Measurements from ENCODE around the gene PARP4.
A peak's percentile ranks its signal among the peaks of the same experiment; 100 is the strongest.
"Not testable (repeated sequence)": the region's sequence is repeated elsewhere in the genome, so short reads cannot be mapped to it uniquely, and the experiment has no call there.

The PARP4 gene

DNA sequence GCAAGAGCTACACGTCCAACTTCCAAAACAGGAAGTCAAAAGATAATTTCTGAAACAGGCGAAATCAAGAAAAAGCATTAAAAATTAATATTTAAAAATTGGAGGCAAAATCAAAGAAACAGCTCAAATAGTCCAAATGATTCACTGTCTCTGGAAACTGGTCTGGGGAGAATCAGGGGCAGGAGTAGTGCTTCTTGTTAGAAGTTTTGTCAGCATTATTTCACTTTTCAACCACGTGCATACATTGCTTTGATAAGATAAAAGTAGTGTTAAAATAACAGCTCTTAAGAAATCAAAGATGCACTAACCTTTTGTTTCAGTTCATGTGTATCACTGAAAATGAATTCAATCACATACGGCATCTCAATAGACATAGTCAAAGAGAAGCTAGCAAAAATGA lies 53.8 kb downstream of the PARP4 start:
- TF ChIP-seq, protein P1, sequence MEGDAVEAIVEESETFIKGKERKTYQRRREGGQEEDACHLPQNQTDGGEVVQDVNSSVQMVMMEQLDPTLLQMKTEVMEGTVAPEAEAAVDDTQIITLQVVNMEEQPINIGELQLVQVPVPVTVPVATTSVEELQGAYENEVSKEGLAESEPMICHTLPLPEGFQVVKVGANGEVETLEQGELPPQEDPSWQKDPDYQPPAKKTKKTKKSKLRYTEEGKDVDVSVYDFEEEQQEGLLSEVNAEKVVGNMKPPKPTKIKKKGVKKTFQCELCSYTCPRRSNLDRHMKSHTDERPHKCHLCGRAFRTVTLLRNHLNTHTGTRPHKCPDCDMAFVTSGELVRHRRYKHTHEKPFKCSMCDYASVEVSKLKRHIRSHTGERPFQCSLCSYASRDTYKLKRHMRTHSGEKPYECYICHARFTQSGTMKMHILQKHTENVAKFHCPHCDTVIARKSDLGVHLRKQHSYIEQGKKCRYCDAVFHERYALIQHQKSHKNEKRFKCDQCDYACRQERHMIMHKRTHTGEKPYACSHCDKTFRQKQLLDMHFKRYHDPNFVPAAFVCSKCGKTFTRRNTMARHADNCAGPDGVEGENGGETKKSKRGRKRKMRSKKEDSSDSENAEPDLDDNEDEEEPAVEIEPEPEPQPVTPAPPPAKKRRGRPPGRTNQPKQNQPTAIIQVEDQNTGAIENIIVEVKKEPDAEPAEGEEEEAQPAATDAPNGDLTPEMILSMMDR (IDR thresholded peaks at IDR 0.05; ENCODE audit: insufficient read depth, low read depth, low read length, missing control alignments), result no peak
- DNase-seq (ENCODE audit: low read depth), result no peak
- H3K4me3 ChIP-seq (ENCODE audit: low read length), result no peak overlapping the region

GRCh38 chr13:24456396-24456795 lies 56.2 kb downstream of the PARP4 start:
- no peak overlapping the region for H3K4me3 ChIP-seq (ENCODE audit: low read length)
- DNase-seq (ENCODE audit: low read depth), result peak; percentile 1
- TF ChIP-seq, protein P1 (IDR thresholded peaks at IDR 0.05; ENCODE audit: insufficient read depth, low read depth, low read length, missing control alignments), result no peak

DNA sequence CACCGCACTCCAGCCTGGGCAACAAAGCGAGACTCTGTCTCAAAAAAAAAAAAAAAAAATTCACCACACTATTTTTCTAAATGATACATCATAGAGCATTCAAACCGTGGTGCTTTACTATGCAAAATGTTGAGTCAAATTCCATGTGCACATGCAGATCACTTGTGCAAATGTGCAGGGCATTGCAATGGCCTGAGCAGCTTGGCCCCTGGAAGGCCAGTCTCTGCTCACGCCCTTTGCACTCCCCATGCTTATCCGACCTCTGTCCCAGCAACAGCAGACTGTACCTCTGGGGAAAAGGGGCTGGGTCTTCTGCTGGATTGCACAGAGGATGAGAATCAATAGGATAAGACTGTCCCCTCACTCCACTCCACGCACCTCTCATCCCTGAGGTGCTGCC lies 58.5 kb downstream of the PARP4 start:
- TF ChIP-seq, protein P1 (IDR thresholded peaks at IDR 0.05; ENCODE audit: insufficient read depth, low read depth, low read length, missing control alignments), result no peak
- no peak for DNase-seq (ENCODE audit: low read depth)
- H3K4me3 ChIP-seq (ENCODE audit: low read length), result no peak overlapping the region

DNA sequence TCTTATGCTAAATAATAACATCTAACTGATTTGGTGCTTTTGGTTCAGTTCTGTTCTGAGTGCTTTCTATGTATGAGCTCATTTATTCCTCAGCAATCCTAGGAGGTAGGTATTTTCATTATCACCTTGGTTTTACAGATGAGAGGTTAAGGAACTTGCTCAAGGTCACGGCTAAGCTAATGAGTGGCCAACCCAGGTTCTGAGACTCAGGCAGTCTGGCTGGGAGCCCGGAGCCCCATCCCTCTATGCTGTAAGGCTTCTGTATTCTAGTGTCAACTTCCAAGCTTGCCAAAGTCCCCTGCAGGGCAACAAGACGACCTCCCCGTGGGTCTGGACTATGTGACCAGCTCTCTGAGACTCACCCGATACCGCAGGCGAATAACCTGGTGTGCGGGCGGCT lies 60.5 kb downstream of the PARP4 start:
- no peak overlapping the region for H3K4me3 ChIP-seq (ENCODE audit: low read length)
- DNase-seq (ENCODE audit: low read depth), result no peak
- TF ChIP-seq, protein P1 (IDR thresholded peaks at IDR 0.05; ENCODE audit: insufficient read depth, low read depth, low read length, missing control alignments), result no peak

GRCh38 chr13:24450530-24450929 lies 62.0 kb downstream of the PARP4 start:
- no peak overlapping the region for H3K4me3 ChIP-seq (ENCODE audit: low read length)
- TF ChIP-seq, protein P1 (IDR thresholded peaks at IDR 0.05; ENCODE audit: insufficient read depth, low read depth, low read length, missing control alignments), result no peak
- DNase-seq (ENCODE audit: low read depth), result no peak

DNA sequence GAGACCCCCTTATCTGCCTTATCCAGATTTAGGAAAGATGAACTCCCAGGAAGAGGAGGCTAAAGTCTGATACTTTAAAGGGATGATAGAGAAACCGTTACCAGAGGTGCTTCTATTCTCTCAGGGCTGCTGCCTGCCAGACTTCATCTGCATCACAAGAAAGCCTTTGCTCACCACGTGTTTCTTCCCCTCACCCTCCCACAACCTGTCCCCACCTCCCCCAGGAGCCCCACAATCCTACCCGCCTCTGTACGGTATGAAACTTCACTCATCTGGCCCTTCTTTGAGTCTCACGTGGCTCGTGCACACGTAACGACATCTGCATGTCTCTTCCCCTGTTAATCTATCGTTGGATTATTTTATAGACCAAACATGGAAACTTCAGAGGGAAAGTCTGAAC lies 67.7 kb downstream of the PARP4 start:
- not testable (repeated sequence) for DNase-seq (ENCODE audit: low read depth); H3K4me3 ChIP-seq (ENCODE audit: low read length)

DNA sequence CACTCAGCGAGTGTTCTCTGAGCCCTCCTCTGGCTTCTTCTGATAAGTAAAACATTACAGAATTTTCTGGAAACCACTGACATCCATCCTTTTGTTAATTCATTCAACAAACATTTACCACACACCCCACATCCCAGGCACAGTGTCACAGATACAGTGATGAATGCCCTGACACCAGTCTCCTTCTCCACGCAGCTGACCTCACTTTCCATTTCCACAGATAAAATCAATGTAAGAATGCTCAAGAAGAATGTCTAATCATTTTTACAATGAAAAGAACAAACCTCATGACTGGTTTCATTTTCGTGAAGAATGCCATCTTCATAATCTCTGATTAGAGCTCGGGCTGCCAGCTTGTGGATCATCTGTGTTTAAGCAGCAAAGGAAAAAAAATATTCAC lies 69.2 kb downstream of the PARP4 start:
- no peak overlapping the region for H3K4me3 ChIP-seq (ENCODE audit: low read length)
- DNase-seq (ENCODE audit: low read depth), result no peak
- TF ChIP-seq, protein P1 (IDR thresholded peaks at IDR 0.05; ENCODE audit: insufficient read depth, low read depth, low read length, missing control alignments), result no peak

DNA sequence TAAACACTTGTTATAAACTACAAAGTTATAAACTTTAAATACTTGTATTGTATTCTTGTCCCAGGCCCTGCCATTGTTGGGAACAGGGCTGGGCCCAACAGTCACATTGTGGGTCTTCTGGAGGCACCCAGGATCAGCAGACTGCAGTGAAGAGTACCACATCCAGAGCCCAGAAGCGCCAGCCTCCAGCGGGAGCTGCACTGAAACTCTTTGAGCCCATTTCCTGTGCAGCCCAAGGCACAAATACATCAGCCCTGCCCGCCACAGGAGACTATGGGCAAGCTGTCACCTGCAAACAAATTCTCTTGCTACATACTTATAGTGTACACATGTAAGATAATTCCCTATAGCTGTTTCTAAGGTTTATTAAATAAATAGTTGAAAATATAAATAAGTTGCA lies 86.5 kb downstream of the PARP4 start:
- not testable (repeated sequence) for H3K4me3 ChIP-seq (ENCODE audit: low read length); DNase-seq (ENCODE audit: low read depth)

DNA sequence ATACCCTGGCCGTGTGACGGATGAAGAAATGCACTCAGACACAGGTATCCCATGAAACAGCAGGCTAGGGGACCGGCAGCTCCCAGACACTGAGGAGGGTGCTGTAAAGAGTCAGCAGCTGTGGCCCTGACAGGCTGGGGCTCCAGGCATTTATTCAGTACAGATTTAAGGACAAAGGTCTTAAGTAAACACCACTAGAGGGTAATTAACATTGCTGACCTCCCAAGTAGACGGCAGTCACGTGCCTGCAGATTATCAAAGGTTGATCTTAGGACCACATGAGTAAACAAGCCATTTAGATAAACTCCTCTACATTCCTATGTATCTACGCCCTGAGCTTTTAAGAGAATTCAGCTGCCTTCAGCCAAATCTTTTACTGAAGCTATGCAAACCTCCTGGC lies 92.9 kb downstream of the PARP4 start:
- DNase-seq (ENCODE audit: low read depth), result not testable (repeated sequence)

More for the DNA sequence above, 92.9 kb downstream of the PARP4 start:
- H3K4me3 ChIP-seq (ENCODE audit: low read length), result not testable (repeated sequence)

Data from epithelial cell of esophagus (primary cell).